Esophagus muscularis mucosa (tissue), 4 donors: Measurements from ENCODE around the gene SLC26A2. TPM values are rescaled to one million over a fixed set of nuclear protein-coding genes. Genes with fewer than 3 reads are reported as not detected.

Source experiments
- DNase-seq: peaks from one replicate; pipeline ENCODE4 v3.0.0-alpha.2; 2017; ENCODE audit errors: extremely low spot score
- H3K27ac ChIP-seq, 4 donors: fragments of 200-600 bp; sonication (generic); replicated peaks in 1 of 4; 1 replicate in 3 of 4; 2 replicates in 1 of 4; pipeline ENCODE4 v1.5.1; 2016 to 2019; ENCODE audit warnings: mild to moderate bottlenecking in 1 of 4
- H3K27me3 ChIP-seq, 4 donors: fragments of 200-600 bp; sonication (generic); one replicate each; pipeline versions ENCODE4 v1.5.1 to v1.6.0; 2016 to 2019
- H3K36me3 ChIP-seq, 4 donors: fragments of 200-600 bp; sonication (generic); one replicate each; pipeline ENCODE4 v1.5.1; 2016 to 2019
- H3K4me1 ChIP-seq, 4 donors: fragments of 200-600 bp; sonication (generic); one replicate each; pipeline ENCODE4 v1.5.1; 2016 to 2019
- H3K4me3 ChIP-seq, 4 donors: fragments of 200-600 bp; sonication (generic); 1 replicate in 2 of 4; 2 replicates in 2 of 4; pipeline ENCODE4 v1.5.1; 2016 to 2019; ENCODE audit warnings: mild to moderate bottlenecking in 4 of 4, moderate library complexity in 1 of 4
- H3K9me3 ChIP-seq, 4 donors: fragments of 200-600 bp; sonication (generic); 1 replicate in 3 of 4; 2 replicates in 1 of 4; pipeline ENCODE4 v1.5.1; 2016 to 2019
- EP300 ChIP-seq: sonication (generic); formaldehyde crosslinking; IDR thresholded peaks from one replicate; pipeline ENCODE4 v1.6.1; 2017; ENCODE audit warnings: antibody characterized with exemption
- POLR2A ChIP-seq: fragments of 450-650 bp; IDR thresholded peaks from one replicate; pipeline ENCODE4 v1.6.1; 2017; ENCODE audit warnings: antibody characterized with exemption, moderate library complexity, mild to moderate bottlenecking, low read depth
- POLR2AphosphoS5 ChIP-seq, 2 donors: sonication (generic); formaldehyde crosslinking; IDR thresholded peaks; one replicate each; pipeline ENCODE4 v1.6.1; 2017; ENCODE audit warnings: antibody characterized with exemption in 2 of 2
- WGBS: methylation state at CpG from one replicate; pipeline ENCODE4 v1.1.5; 2018; 5-methylcytosine and 5-hydroxymethylcytosine counted together
- intact Hi-C: fragments of 100-400 bp; cut with DNase I; formaldehyde crosslinking; loops from one replicate; pipeline ENCODE4 v1.15.1; 2023
- total RNA-seq, 4 donors: library from RNA; depleted of rRNA; stranded (reverse); fragments of >200 nt; gene quantifications; one replicate each; pipeline versions ENCODE4 v1.1.0 to v1.2.1, GENCODE V29; 2016
- TF ChIP-seq, protein P1 (sequence below), 3 experiments: fragments of 200-600 bp in 2 of 3; fragments of 450-650 bp in 1 of 3; sonication (generic) in 2 of 3; IDR thresholded peaks; one replicate each; pipeline ENCODE4 v1.5.1; 2017 to 2019; ENCODE audit warnings: antibody characterized with exemption in 3 of 3, mild to moderate bottlenecking in 2 of 3, moderate library complexity in 1 of 3

The SLC26A2 gene
- total RNA-seq, 4 donors from 2014 or later, result 7.9 to 9.2 (median 8.0) TPM

DNA sequence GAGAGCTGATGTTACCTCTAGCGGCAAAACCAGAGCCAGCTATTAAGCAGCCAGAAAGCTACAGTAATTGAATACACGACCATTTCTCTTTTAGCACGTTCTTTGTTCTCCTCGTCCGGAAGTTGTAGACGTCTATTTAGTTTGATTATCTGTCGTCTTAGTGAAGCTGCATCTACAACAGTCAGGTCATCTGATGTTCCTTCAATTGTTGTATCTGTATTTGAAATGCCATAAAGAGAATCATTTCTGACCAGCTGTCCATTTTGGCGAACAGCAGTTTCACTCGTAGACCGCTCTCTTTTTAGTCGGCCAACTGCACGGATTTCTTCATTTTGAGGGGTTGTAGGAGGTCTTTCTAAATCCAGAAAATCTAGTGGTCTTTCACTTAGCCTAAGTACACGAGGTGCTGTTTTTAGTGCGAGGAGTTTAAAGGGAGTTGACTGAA lies 28.5 kb upstream of the SLC26A2 start:
- H3K9me3 ChIP-seq, result no peaks in the 10 kb centered on the region
- H3K27ac ChIP-seq, result no peak overlapping the region
- no peak overlapping the region for H3K4me3 ChIP-seq
- no peak for DNase-seq
- no peaks in the 10 kb centered on the region for H3K4me1 ChIP-seq
- no peak for TF ChIP-seq POLR2A
- no peak for TF ChIP-seq POLR2AphosphoS5 (IDR thresholded peaks at IDR 0.05)
- TF ChIP-seq, protein P1, sequence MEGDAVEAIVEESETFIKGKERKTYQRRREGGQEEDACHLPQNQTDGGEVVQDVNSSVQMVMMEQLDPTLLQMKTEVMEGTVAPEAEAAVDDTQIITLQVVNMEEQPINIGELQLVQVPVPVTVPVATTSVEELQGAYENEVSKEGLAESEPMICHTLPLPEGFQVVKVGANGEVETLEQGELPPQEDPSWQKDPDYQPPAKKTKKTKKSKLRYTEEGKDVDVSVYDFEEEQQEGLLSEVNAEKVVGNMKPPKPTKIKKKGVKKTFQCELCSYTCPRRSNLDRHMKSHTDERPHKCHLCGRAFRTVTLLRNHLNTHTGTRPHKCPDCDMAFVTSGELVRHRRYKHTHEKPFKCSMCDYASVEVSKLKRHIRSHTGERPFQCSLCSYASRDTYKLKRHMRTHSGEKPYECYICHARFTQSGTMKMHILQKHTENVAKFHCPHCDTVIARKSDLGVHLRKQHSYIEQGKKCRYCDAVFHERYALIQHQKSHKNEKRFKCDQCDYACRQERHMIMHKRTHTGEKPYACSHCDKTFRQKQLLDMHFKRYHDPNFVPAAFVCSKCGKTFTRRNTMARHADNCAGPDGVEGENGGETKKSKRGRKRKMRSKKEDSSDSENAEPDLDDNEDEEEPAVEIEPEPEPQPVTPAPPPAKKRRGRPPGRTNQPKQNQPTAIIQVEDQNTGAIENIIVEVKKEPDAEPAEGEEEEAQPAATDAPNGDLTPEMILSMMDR (IDR thresholded peaks at IDR 0.05), result no peak
- TF ChIP-seq EP300, result no peak
- 74% methylated on average over 14 of the region's 14 CpGs for WGBS
- intact Hi-C loops, result no loop called here
- no peaks in the 10 kb centered on the region for H3K36me3 ChIP-seq
- peaks cover 0 to 6% (median 0%) of the 10 kb centered on the region in 4 donors for H3K27me3 ChIP-seq

DNA sequence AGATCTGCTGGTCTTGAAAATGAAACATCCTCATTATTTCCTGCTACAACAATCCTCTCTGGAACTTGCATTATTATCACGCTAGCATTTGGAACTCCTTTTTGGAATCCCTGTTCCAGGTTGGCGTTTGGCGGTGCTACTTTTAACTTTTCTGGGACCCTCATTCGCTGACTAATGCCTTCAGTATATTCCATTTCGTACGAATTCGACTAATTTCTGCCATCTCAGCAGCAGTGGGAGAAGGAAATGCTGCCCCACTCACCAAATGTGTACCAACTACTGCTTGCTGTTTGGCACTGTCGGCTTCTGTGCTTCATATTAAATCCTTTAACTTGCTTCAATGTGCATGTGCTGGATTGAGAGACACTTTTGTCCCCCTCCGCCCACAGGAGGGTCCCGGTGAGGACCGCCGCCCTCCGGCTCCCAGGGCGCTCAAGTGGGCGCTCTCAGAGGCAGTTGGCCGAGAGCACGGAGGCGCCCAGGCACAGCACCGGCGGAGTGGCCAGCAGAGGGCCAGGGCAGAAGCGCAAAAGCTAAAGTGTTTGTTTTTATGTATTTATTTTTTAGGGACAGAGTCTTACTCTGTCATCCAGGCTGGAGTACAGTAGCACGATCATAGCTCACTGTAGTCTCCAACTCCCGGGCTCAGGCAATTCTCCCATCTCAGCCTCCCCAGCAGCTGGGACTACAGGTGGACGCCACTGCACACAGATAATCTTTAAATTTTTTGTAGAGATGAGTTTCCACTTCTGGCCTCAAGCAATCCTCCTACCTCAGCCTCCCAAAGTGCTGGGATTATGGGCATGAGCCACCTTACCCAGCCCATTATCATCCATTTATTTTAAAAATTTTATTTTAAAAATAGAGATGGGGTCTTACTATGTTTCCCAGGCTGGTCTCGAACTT lies 27.9 kb upstream of the SLC26A2 start:
- WGBS, result 70% methylated on average over 15 of the region's 25 CpGs

DNA sequence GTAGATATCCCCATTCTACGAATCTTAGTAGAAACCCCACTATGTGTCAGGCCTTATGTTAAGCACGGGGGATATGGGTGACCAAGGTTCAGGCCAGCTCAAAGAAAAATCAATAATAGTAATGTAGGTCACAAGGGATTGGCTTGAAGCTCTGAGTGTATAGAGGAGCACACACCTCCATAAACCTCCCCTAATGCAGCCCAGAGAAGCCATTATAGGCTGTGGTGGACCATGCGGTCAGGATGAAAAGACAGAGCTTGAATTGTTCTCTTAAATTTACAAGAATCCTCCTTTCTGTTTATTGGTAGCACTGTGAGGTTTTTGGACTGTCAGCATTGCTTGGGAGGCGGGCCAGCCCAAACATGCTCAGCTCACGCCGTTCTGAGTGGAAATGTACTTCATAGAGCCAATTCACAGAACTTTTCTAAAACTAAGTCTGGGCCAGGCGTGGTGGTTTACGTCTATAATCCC lies 25.1 kb upstream of the SLC26A2 start:
- H3K4me3 ChIP-seq, result no peak overlapping the region
- intact Hi-C loops, result no loop called here
- H3K36me3 ChIP-seq, result no peaks in the 10 kb centered on the region
- H3K4me1 ChIP-seq, result peaks cover 5 to 11% (median 7%) of the 10 kb centered on the region in 4 donors
- no peaks in the 10 kb centered on the region for H3K9me3 ChIP-seq
- TF ChIP-seq POLR2A, result no peak
- no peak for TF ChIP-seq EP300
- TF ChIP-seq, protein P1 (IDR thresholded peaks at IDR 0.05), result no peak
- H3K27me3 ChIP-seq, result peaks cover 0 to 6% (median 0%) of the 10 kb centered on the region in 4 donors
- WGBS, result 93% methylated on average over 8 of the region's 8 CpGs
- no peak for DNase-seq
- H3K27ac ChIP-seq, result no peak overlapping the region

More for the DNA sequence above, 27.9 kb upstream of the SLC26A2 start:
- no peak overlapping the region for H3K27ac ChIP-seq
- intact Hi-C loops, result no loop called here
- TF ChIP-seq, protein P1 (IDR thresholded peaks at IDR 0.05), result peak in 1 of 3 experiments; percentile 22
- no peak for TF ChIP-seq POLR2A
- no peak overlapping the region for H3K4me3 ChIP-seq
- H3K9me3 ChIP-seq, result no peaks in the 10 kb centered on the region
- H3K36me3 ChIP-seq, result no peaks in the 10 kb centered on the region
- H3K27me3 ChIP-seq, result peaks cover 0 to 6% (median 0%) of the 10 kb centered on the region in 4 donors
- no peak for DNase-seq
- H3K4me1 ChIP-seq, result no peaks in the 10 kb centered on the region

DNA sequence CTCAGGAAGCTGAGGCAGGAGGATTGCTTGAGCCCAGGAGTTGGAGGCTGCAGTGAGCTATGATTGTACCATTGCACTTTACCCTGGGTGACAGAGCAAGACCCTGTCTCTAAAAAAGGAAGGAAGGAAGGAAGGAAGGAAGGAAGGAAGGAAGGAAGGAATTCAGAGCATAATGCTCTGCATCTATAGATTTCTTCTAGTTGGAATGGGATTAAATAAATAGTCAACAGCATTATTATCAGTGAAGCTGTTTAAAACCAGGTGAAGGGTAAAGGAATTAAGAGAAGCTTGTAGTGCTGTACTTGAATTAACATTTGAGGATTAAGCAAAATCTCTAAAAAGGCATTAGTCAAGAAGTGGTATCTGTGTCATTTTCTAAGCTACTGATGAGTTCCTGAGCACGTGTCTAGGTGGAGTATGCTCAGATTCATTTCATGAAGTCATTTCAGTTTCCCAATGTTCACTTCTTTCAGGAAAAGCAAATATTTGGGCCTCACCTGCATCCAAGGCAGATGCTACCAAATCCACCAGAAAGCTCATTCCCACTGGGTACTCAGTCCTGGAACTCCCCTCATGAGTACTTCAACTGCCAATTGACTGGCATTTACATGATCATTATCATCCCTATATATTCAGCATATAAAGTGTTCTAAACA lies 24.4 kb upstream of the SLC26A2 start:
- intact Hi-C loops, result no loop called here
- DNase-seq, result no peak

More for the DNA sequence above, 24.4 kb upstream of the SLC26A2 start:
- Histone ChIP-seq H3K9me3 (no peaks in the 10 kb centered on the region), H3K4me3 (no peak overlapping the region), H3K27ac (no peak overlapping the region), H3K4me1 (peaks cover 5 to 11% (median 7%) of the 10 kb centered on the region in 4 donors), H3K27me3 (peaks cover 0 to 6% (median 0%) of the 10 kb centered on the region in 4 donors), H3K36me3 (no peaks in the 10 kb centered on the region)
- WGBS, result 83% methylated on average over 1 of the region's 1 CpG
- TF ChIP-seq POLR2AphosphoS5 (IDR thresholded peaks at IDR 0.05) (no peak), EP300 (no peak), POLR2A (no peak)
- TF ChIP-seq, protein P1 (IDR thresholded peaks at IDR 0.05), result no peak
